GM12878 (cell line): ENCODE results near the gene NRDE2.

Source experiments
- BCLAF1 ChIP-seq: fragments of 450-650 bp; IDR thresholded peaks from 2 replicates; pipeline ENCODE4 v1.6.1; 2017; ENCODE audit warnings: antibody characterized with exemption, mild to moderate bottlenecking, moderate library complexity
- CEBPZ ChIP-seq: fragments of 150-350 bp; IDR thresholded peaks from 2 replicates; pipeline ENCODE4 v1.6.1; 2016; ENCODE audit warnings: low read depth, low read length
- CTCF ChIP-seq, 3 experiments: IDR thresholded peaks in 2 of 3; conservative IDR thresholded peaks in 1 of 3; 2 replicates each; pipeline ENCODE4 v1.5.1; 2011; ENCODE audit warnings: low read depth in 3 of 3, low read length in 3 of 3, mild to moderate bottlenecking in 3 of 3, control low read depth in 2 of 3, moderate library complexity in 2 of 3, inconsistent platforms in 1 of 3, mixed read lengths in 1 of 3; ENCODE audit not compliant: control insufficient read depth in 2 of 3, insufficient read depth in 1 of 3; ENCODE audit errors: extremely low read depth in 1 of 3
- CUX1 ChIP-seq: IDR thresholded peaks from 2 replicates; pipeline ENCODE4 v1.6.1; 2012; ENCODE audit warnings: improper control_type of control experiment, low read depth, low read length; ENCODE audit not compliant: insufficient replicate concordance
- EGR1 ChIP-seq, 2 experiments: IDR thresholded peaks; 1 replicate in 1 of 2; 2 replicates in 1 of 2; pipeline ENCODE4 v1.6.1; 2011 to 2012; ENCODE audit warnings: low read depth in 2 of 2, low read length in 2 of 2, borderline replicate concordance in 1 of 2, mild to moderate bottlenecking in 1 of 2, moderate library complexity in 1 of 2
- MAX ChIP-seq: IDR thresholded peaks from 2 replicates; pipeline ENCODE4 v1.6.1; 2012; ENCODE audit warnings: low read depth, low read length, improper control_type of control experiment
- NFIC ChIP-seq: IDR thresholded peaks from 2 replicates; pipeline ENCODE4 v1.6.1; 2012; ENCODE audit warnings: low read depth, mild to moderate bottlenecking, inconsistent platforms, low read length, moderate library complexity
- NFYA ChIP-seq: IDR thresholded peaks from 2 replicates; pipeline ENCODE4 v1.6.1; 2011; ENCODE audit warnings: low read depth, mild to moderate bottlenecking, low read length, improper control_type of control experiment, borderline replicate concordance
- POLR2AphosphoS5 ChIP-seq: IDR thresholded peaks from 2 replicates; pipeline ENCODE4 v1.6.1; 2011; ENCODE audit warnings: mild to moderate bottlenecking, low read length, inconsistent platforms
- RBBP5 ChIP-seq: fragments of 200-600 bp; sonication (generic); conservative IDR thresholded peaks from 2 replicates; pipeline ENCODE4 v1.6.1; 2016
- SMARCA5 ChIP-seq: fragments of 450-650 bp; IDR thresholded peaks from 2 replicates; pipeline ENCODE4 v1.6.1; 2017; ENCODE audit warnings: mild to moderate bottlenecking

GRCh38 chr14:90256354-90257131 is 75.2 kb downstream of the NRDE2 start, which contains the start of gene PSMC1:
- no peak for TF ChIP-seq NFYA
- TF ChIP-seq CUX1, result no peak
- TF ChIP-seq MAX, result peak; percentile 33; the same call in 1 of the 2 replicates
- TF ChIP-seq SMARCA5, result no peak
- no peak for TF ChIP-seq CEBPZ
- no peak for TF ChIP-seq BCLAF1
- no peak for TF ChIP-seq CTCF (IDR thresholded peaks at IDR 0.05 in 2 of 3, conservative IDR thresholded peaks at IDR 0.05 in 1 of 3; ENCODE audit: control insufficient read depth in 2 of 3, extremely low read depth in 1 of 3, insufficient read depth in 1 of 3, low read depth in 3 of 3, low read length in 3 of 3)
- TF ChIP-seq RBBP5, result no peak
- no peak for TF ChIP-seq EGR1 (IDR thresholded peaks at IDR 0.05; ENCODE audit: borderline replicate concordance in 1 of 2, low read depth in 2 of 2, low read length in 2 of 2)
- 0 out of 2 replicates have a peak, but pooled peaks have one; percentile 17 for TF ChIP-seq NFIC
- peak; percentile 94 for TF ChIP-seq POLR2AphosphoS5
